Muscle layer of duodenum (tissue), 2 donors: ENCODE measurements around the gene TRPT1.
A peak's percentile ranks its signal among the peaks of the same experiment; 100 is the strongest.

Experiments used
- H3K27ac ChIP-seq: one replicate; pipeline ENCODE4 v1.7.0; 2013; ENCODE audit warnings: mild to moderate bottlenecking, low read length
- H3K27me3 ChIP-seq: one replicate; pipeline ENCODE4 v1.7.0; 2013; ENCODE audit warnings: low read depth, mild to moderate bottlenecking, control low read depth, low read length
- H3K36me3 ChIP-seq, 2 donors: one replicate each; pipeline ENCODE4 v1.7.0; 2013; ENCODE audit warnings: low read length in 2 of 2, control low read depth in 1 of 2, mild to moderate bottlenecking in 1 of 2; ENCODE audit not compliant: insufficient read depth in 2 of 2, control insufficient read depth in 1 of 2
- H3K4me1 ChIP-seq, 2 donors: one replicate each; pipeline ENCODE4 v1.7.0; 2013; ENCODE audit warnings: low read length in 2 of 2, mild to moderate bottlenecking in 2 of 2, control low read depth in 1 of 2, moderate library complexity in 1 of 2; ENCODE audit not compliant: insufficient read depth in 2 of 2, control insufficient read depth in 1 of 2
- H3K4me3 ChIP-seq, 2 donors: one replicate each; pipeline ENCODE4 v1.7.0; 2013; ENCODE audit warnings: low read length in 2 of 2, low read depth in 1 of 2, mild to moderate bottlenecking in 1 of 2
- H3K9me3 ChIP-seq, 2 donors: one replicate each; pipeline ENCODE4 v1.7.0; 2013; ENCODE audit warnings: low read length in 2 of 2, control low read depth in 1 of 2, mild to moderate bottlenecking in 1 of 2; ENCODE audit not compliant: control insufficient read depth in 1 of 2
- donor health status: healthy.

Gene TRPT1

DNA sequence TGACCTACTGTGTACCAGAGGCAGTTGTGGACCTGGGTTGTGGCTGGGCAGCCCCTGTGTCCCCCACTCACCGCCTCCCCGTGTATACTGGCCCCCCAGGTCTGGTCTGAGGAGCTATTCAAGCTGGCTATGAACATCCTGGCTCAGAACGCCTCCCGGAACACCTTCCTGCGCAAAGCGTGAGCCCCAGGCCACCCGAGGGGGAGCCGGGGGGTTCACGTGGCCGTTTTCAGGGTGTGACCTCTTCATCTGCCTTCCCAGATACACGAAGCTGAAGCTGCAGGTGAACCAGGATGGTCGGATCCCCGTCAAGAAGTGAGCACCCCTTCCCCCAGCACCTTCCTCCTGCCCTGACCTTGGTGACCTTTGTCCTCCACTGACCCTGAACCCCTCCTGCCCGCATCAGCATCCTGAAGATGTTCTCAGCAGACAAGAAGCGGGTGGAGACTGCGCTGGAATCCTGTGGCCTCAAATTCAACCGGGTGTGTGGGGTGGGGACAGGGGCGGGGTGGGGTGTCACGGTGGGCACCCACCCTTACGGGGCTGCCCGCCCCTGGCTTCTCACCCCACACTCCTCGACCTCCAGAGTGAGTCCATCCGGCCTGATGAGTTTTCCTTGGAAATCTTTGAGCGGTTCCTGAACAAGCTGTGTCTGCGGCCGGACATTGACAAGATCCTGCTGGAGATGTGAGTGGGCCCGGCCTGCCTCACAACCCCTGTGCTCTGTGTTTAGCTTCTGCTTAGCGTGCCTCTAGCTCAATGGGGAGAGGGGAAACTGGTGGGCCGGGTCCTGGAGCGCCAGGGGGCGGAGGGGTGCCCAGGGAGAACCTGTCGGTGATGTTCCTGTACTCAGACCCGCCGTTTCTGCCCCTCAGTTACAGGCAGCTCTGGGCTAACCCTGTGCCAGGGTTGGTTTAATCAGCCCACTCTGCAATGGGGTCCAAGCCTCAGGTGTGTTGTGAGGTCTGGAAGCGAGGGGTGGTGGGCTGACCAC, 29.4 kb upstream of the TRPT1 start:
- peaks cover 3 to 27% of the 10 kb centered on the region in 2 donors for H3K4me1 ChIP-seq
- H3K27me3 ChIP-seq, result no peaks in the 10 kb centered on the region
- no peak overlapping the region for H3K27ac ChIP-seq
- H3K9me3 ChIP-seq, result no peaks in the 10 kb centered on the region
- peaks cover 24 to 43% of the 10 kb centered on the region in 2 donors for H3K36me3 ChIP-seq
- H3K4me3 ChIP-seq, result no peak overlapping the region

DNA sequence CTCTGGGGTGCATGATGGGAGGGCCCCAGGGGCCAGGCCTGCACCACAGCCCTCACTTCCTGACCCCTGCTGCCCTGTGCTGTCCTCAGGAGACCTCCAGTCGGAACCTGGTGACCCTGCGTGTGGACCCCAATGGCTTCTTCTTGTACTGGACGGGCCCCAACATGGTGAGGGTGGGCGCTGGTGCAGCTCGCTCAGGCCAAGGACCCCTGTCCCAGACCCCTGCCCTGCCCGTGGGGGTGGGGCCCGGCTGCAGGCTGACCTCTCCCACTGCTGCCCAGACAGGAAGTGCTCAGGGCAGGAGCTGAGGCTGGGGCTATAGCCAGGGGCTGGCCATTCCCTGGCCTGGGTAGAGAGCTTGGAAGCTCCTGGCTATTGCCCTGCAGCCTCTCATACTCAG, 28.3 kb upstream of the TRPT1 start:
- no peak overlapping the region for H3K27ac ChIP-seq
- no peaks in the 10 kb centered on the region for H3K27me3 ChIP-seq
- H3K9me3 ChIP-seq, result no peaks in the 10 kb centered on the region
- peaks cover 3 to 28% of the 10 kb centered on the region in 2 donors for H3K4me1 ChIP-seq
- H3K36me3 ChIP-seq, result peaks cover 19 to 34% of the 10 kb centered on the region in 2 donors
- H3K4me3 ChIP-seq, result no peak overlapping the region

DNA sequence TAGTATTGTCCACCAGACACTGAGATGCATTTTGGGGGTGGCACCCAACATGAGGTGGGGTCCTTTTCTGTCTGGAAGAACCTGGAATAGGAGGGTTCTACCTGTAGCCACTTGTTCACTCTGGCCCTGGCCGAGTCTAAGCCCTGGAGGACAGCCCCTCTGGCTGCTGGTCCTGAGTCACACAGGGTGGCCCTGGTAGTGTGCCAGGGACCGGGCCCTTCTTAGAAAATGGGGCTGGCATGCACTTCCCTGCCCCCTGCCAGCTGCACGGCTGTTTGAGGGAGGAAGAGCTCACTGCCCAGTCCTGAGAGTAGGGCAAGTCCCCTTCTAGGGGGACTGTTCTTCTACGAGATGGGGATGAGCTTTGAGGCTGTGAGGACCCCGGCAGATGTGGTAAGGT, 27.5 kb upstream of the TRPT1 start:
- no peaks in the 10 kb centered on the region for H3K9me3 ChIP-seq
- peak overlapping the region in 1 of 2 donors; percentile 79 for H3K4me3 ChIP-seq
- H3K36me3 ChIP-seq, result peaks cover 13 to 25% of the 10 kb centered on the region in 2 donors
- H3K4me1 ChIP-seq, result peaks cover 3 to 28% of the 10 kb centered on the region in 2 donors
- no peaks in the 10 kb centered on the region for H3K27me3 ChIP-seq
- H3K27ac ChIP-seq, result no peak overlapping the region

DNA sequence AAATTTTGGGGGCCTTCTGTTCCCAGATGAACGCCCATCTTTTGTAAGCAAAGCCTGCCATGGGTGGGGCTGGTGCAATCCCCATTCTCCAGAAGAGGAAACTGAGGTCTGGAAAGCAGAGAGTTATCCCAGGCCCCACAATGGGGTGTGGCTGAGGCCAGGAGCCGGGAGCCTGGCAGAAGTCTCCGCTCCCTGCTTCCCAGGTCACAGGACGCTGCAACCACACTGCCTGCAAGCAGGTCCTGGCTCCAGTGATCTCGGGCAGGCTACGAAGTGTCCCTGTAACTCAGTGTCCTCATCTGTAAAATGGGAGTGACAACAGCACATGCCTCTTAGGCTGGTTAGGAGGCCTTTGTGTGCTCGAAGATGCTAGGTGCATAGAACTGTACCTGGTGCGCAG, 27.1 kb upstream of the TRPT1 start:
- peaks cover 12 to 21% of the 10 kb centered on the region in 2 donors for H3K36me3 ChIP-seq
- no peaks in the 10 kb centered on the region for H3K27me3 ChIP-seq
- H3K4me1 ChIP-seq, result peaks cover 3 to 28% of the 10 kb centered on the region in 2 donors
- H3K27ac ChIP-seq, result peak overlapping the region; percentile 51
- H3K4me3 ChIP-seq, result peak overlapping the region; percentile 67 to 79
- no peaks in the 10 kb centered on the region for H3K9me3 ChIP-seq

DNA sequence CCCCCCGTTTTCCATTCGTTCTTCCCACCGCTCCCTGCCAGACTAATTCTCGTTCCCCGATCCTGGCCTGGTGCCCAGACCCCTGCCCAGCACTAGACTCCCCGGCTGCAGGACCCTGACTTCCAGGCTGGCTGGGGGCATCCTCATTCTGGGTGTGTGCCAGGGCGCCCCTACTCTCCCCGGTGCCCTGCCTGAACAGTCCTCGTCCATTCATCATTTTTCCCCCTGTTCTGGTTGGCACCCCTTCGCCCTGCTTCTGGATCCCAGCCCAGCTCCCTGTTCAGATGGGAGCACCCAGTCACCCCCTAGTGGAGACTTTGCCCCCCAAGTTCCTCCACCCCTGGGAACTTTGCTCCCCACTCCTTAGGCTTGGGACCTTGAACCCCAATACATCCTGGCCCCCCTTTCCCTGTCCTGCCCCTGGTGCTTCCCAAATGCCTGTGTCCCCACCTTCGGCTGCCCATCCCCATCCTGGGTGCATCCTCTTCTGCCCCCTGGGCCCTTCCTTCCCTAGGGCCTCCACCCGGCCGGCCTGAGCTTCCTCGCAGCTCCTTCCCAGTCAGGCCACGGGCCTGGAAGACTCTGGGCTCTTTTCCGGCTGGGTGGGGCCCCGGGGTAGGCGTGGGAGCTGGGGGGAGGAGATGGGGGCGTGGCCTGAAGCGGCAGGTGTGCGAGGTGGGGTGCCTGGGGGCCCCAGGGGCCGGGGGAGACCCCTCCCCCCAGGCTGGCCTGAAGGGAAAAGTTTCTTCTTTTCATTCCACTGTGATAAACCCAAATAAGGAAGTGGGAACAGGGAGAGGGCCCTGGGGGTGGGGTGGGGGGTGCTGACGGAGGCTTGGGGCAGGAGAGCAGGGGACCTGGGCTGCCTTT, 26.3 kb upstream of the TRPT1 start:
- Histone ChIP-seq H3K9me3 (no peaks in the 10 kb centered on the region), H3K36me3 (peaks cover 12 to 20% of the 10 kb centered on the region in 2 donors), H3K4me1 (peaks cover 3 to 34% of the 10 kb centered on the region in 2 donors), H3K27me3 (no peaks in the 10 kb centered on the region), H3K27ac (peak overlapping the region; percentile 63), H3K4me3 (peak overlapping the region; percentile 67 to 79)

DNA sequence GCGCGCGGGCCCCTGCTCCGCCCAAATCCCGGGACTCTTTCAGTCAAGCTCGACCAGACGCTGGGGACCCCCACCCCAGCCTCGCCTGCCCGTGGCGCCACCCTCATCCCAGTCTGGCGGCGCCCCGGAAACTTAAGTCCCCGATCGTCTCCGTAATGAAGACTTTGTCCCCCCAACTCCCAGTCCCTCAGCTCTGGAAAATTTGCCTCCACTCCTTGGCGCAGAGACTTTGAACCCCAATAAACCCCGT, 25.7 kb upstream of the TRPT1 start:
- peak overlapping the region; percentile 67 to 79 for H3K4me3 ChIP-seq
- H3K27ac ChIP-seq, result peak overlapping the region; percentile 63
- H3K27me3 ChIP-seq, result no peaks in the 10 kb centered on the region
- H3K4me1 ChIP-seq, result peaks cover 3 to 38% of the 10 kb centered on the region in 2 donors
- H3K9me3 ChIP-seq, result no peaks in the 10 kb centered on the region
- peaks cover 12 to 19% of the 10 kb centered on the region in 2 donors for H3K36me3 ChIP-seq

DNA sequence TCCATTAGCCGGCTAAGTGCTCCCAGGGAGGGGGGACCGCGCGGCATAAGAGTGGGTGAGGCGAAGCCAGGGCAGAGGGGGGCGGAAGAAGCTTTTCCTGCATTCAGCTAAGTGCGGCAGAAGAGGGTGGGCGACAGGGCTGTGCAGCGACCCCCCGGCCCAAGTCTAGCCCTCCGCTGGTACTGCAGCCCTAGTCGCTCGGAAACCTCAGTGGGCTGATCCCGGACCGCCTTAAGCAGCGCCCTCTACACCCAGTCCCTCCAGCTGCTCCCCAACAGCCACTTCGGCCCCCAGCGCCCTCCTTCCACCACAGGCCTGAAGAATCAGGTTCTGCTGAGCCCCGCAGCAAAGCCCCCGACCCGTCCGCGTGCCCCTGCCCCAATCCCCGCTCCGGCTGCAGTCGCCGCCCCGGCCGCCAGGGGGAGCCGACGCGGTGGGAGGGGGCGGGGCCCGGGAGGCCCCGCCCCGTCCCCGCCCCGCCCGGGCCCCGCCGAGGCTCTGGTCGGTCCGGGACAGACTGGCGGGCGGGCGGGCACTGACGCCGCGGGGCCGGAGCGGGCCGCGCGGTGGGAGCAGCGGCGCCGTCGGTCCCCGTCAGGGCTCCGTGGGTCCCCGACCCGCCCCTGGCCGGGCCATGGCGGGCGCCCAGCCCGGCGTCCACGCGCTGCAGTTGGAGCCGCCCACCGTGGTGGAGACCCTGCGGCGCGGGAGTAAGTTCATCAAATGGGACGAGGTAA, 25.2 kb upstream of the TRPT1 start, which contains the start of gene PLCB3:
TSS of gene PLCB3 (plus strand) at position 515 of the 737 bp plus-strand sequence. CDS start at position 635, 120 bp downstream.
- Histone ChIP-seq H3K4me3 (peak within 1 kb of the TSS; percentile 67 to 79), H3K27me3 (no peaks in the 10 kb centered on the region), H3K9me3 (no peaks in the 10 kb centered on the region), H3K4me1 (peaks cover 3 to 39% of the 10 kb centered on the region in 2 donors), H3K36me3 (peaks cover 7 to 14% of the 10 kb centered on the region in 2 donors), H3K27ac (peak within 1 kb of the TSS; percentile 63)

DNA sequence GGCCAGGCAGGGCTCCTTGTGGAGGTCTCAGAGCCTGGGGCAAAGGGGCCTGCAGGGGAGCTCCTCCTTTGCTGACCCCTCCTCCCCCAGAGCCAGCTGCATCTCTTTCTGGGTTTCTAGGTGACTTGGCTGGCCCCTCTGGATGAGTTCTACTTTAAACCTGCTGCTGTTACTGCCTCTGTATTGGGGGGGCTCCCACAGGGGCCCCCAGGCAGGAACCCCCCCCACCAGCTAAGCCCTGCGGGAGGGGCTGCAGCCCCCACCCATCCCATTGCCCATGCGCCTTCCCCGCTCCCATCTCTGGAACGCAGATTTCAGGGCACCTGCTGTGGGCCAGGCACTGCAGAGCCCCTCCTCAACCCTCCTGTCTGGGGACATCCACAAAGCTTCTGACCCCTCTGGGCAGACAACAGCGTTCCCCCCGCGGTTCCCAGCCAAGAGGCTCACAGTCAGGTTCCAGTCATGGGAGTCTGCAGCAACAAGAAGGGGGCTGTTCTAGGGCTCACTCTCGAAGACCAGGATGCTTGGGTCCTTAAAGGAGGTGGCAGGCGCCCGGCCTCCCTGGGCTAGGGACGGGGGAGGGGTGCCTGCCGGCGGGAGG, 24.5 kb upstream of the TRPT1 start:
- Histone ChIP-seq H3K4me3 (peak overlapping the region; percentile 53 to 65), H3K9me3 (no peaks in the 10 kb centered on the region), H3K27me3 (no peaks in the 10 kb centered on the region), H3K4me1 (peaks cover 3 to 45% of the 10 kb centered on the region in 2 donors), H3K27ac (no peak overlapping the region), H3K36me3 (peaks cover 7 to 10% of the 10 kb centered on the region in 2 donors)

DNA sequence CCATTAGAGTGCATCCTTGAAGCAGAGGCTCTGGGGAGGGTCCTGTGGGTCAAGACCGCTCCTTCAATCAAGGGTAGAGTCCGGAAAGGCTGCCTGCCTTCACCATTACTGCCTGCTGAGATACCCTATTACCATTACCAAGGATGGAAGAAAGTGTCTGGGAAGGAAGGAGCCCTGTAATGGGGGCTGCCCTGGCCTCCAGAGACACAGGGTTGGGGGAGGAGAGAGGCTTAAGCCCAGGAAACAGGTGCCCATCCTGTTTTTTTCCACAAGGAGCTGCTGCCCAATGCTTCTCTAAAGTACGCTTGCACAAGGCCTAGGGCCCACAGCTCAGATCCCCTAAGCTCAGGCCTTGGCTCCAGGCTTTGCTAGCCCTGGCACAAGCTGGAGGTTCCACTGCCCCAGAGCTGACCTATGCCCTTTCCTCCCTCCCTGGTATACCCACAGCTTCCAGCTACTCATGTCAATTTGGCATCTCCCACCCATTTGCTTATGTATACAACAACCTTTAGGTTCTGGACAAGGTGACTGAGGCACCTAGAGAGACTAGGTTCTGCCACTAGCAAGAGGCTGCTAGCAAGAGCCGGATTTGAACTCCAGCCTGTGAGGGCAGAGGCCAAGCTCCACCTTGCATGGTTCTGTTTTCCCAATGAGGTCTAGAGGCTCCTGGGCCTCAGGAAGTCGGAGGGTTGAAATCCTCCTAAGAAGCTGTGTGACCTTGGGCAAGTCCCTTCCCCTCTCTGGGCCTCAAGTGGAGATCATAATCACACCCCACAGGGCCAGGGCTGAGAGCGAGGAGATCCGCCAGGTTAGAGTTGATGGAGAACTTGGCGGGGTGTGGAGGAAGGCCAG, 23.8 kb upstream of the TRPT1 start:
- no peak overlapping the region for H3K4me3 ChIP-seq
- peaks cover 3 to 53% of the 10 kb centered on the region in 2 donors for H3K4me1 ChIP-seq
- H3K36me3 ChIP-seq, result peaks cover 4 to 5% of the 10 kb centered on the region in 2 donors
- no peaks in the 10 kb centered on the region for H3K9me3 ChIP-seq
- no peak overlapping the region for H3K27ac ChIP-seq
- no peaks in the 10 kb centered on the region for H3K27me3 ChIP-seq

DNA sequence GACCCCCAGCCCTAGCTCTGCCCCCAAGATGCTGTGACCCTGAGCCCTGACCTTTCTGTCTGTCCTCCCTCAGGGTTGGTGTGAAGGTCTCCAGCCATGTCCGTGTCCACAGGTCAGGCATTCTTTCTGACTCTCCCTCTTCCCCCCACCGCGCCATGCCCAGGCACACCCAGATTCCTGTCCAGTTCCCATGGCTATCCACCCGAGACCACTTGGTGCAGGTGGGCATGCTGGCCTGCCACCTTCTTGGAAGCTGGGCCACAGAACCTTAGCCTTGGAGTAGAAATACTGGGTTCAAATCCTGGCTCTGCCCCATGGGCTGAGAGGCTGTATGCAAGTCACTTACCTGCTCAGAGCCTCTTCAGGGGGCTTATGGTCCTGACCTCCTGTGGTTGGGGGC, 23.1 kb upstream of the TRPT1 start:
- no peaks in the 10 kb centered on the region for H3K27me3 ChIP-seq
- no peaks in the 10 kb centered on the region for H3K9me3 ChIP-seq
- H3K36me3 ChIP-seq, result no peaks in the 10 kb centered on the region
- H3K27ac ChIP-seq, result no peak overlapping the region
- H3K4me1 ChIP-seq, result peaks cover 3 to 54% of the 10 kb centered on the region in 2 donors
- no peak overlapping the region for H3K4me3 ChIP-seq
